ENCODE data around the gene FOXJ1. TPM values are rescaled to one million over a fixed set of nuclear protein-coding genes. Genes with fewer than 3 reads are reported as not detected.
A peak's percentile ranks its signal among the peaks of the same experiment; 100 is the strongest.

The FOXJ1 gene
- total RNA-seq, 1 donor from 2014 or later = 2.1 TPM

- TF ChIP-seq CTCF (IDR thresholded peaks at IDR 0.05; ENCODE audit: unreplicated experiment) = peak; percentile 78
- peaks cover 46% of the 10 kb centered on the region for H3K4me1 Mint-ChIP-seq (ENCODE audit: unreplicated experiment)
- no peak overlapping the region for H3K4me3 Mint-ChIP-seq (ENCODE audit: unreplicated experiment)
- H3K27me3 Mint-ChIP-seq (ENCODE audit: unreplicated experiment) = peaks cover 8% of the 10 kb centered on the region
- no peak for DNase-seq (ENCODE audit: low spot score)
- peaks cover 4% of the 10 kb centered on the region for H3K36me3 Mint-ChIP-seq (ENCODE audit: low read depth, unreplicated experiment)
- no peak overlapping the region for H3K27ac Mint-ChIP-seq (ENCODE audit: unreplicated experiment)
- no peaks in the 10 kb centered on the region for H3K9me3 Mint-ChIP-seq (ENCODE audit: unreplicated experiment)
Observed at GRCh38 chr17:76147211-76148014, 6.4 kb upstream of the FOXJ1 start.

DNA sequence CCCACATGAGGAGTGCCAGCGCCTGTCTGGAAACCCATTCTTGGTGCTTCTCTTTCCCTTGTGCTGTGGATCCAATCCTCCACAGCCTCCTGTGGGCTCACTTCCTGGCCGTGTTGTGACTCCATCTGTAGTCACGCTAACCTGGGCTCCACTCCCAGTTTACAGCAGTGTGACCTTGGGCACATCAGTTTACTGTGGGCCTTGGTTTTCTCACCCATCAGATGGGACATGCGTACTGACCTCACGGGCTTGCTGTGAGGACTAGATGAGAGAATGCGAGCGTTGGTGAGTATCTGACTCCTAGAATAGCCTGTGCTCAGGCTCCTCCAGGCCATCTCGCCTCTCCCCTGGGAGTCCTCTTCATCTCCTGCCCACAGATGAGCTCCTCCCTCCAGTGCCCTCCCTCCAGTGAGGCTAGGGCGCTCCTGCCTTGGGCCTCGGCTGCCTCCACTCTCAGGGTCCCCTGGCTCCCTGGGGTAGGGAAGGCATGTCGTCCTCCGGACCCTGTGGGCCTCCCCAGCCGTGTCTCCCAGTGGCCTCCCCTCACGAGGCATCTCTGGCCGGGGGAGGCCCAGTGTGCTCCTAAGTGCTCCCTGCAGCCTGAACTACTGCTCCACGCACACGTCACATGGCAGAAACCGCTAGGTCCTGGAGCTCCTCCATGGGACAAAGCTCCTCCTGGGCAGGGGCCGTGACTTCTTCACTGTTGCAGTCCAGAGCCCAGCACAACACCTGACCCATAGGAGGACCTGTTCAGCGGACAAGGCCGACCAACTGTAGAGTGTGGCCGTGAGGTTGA lies 5.2 kb upstream of the FOXJ1 start:
- Mint-ChIP-seq H3K9me3 (ENCODE audit: unreplicated experiment) (no peaks in the 10 kb centered on the region), H3K36me3 (ENCODE audit: low read depth, unreplicated experiment) (peaks cover 6% of the 10 kb centered on the region), H3K4me1 (ENCODE audit: unreplicated experiment) (peaks cover 55% of the 10 kb centered on the region), H3K4me3 (ENCODE audit: unreplicated experiment) (peak overlapping the region; percentile 69), H3K27ac (ENCODE audit: unreplicated experiment) (peak overlapping the region; percentile 92), H3K27me3 (ENCODE audit: unreplicated experiment) (peaks cover 13% of the 10 kb centered on the region)
- no peak for TF ChIP-seq CTCF (IDR thresholded peaks at IDR 0.05; ENCODE audit: unreplicated experiment)
- DNase-seq (ENCODE audit: low spot score) = no peak

GRCh38 chr17:76145231-76146052 lies 4.4 kb upstream of the FOXJ1 start:
- Mint-ChIP-seq H3K4me1 (ENCODE audit: unreplicated experiment) (peaks cover 59% of the 10 kb centered on the region), H3K36me3 (ENCODE audit: low read depth, unreplicated experiment) (peaks cover 6% of the 10 kb centered on the region), H3K27ac (ENCODE audit: unreplicated experiment) (peak overlapping the region; percentile 92), H3K9me3 (ENCODE audit: unreplicated experiment) (no peaks in the 10 kb centered on the region), H3K4me3 (ENCODE audit: unreplicated experiment) (peak overlapping the region; percentile 69), H3K27me3 (ENCODE audit: unreplicated experiment) (peaks cover 13% of the 10 kb centered on the region)
- no peak for DNase-seq (ENCODE audit: low spot score)
- TF ChIP-seq CTCF (IDR thresholded peaks at IDR 0.05; ENCODE audit: unreplicated experiment) = no peak

GRCh38 chr17:76142585-76143041 lies 1.6 kb upstream of the FOXJ1 start:
- Mint-ChIP-seq H3K27me3 (ENCODE audit: unreplicated experiment) (peaks cover 18% of the 10 kb centered on the region), H3K4me3 (ENCODE audit: unreplicated experiment) (peak overlapping the region; percentile 63), H3K36me3 (ENCODE audit: low read depth, unreplicated experiment) (peaks cover 10% of the 10 kb centered on the region), H3K27ac (ENCODE audit: unreplicated experiment) (no peak overlapping the region), H3K9me3 (ENCODE audit: unreplicated experiment) (no peaks in the 10 kb centered on the region), H3K4me1 (ENCODE audit: unreplicated experiment) (peaks cover 72% of the 10 kb centered on the region)
- no peak for DNase-seq (ENCODE audit: low spot score)
- no peak for TF ChIP-seq CTCF (IDR thresholded peaks at IDR 0.05; ENCODE audit: unreplicated experiment)
